HG02885 (cell line): Measurements from ENCODE around the gene ELAVL1.
A peak's percentile ranks its signal among the peaks of the same experiment; 100 is the strongest.
"Not testable (repeated sequence)": the region's sequence is repeated elsewhere in the genome, so short reads cannot be mapped to it uniquely, and the experiment has no call there.

Experiments
- ATAC-seq: cut with Tn5 transposase; IDR thresholded peaks from one replicate; pipeline ENCODE4 v1.9.1; 2021; ENCODE audit warnings: mild to moderate bottlenecking; ENCODE audit not compliant: unreplicated experiment, poor library complexity

The ELAVL1 gene

DNA sequence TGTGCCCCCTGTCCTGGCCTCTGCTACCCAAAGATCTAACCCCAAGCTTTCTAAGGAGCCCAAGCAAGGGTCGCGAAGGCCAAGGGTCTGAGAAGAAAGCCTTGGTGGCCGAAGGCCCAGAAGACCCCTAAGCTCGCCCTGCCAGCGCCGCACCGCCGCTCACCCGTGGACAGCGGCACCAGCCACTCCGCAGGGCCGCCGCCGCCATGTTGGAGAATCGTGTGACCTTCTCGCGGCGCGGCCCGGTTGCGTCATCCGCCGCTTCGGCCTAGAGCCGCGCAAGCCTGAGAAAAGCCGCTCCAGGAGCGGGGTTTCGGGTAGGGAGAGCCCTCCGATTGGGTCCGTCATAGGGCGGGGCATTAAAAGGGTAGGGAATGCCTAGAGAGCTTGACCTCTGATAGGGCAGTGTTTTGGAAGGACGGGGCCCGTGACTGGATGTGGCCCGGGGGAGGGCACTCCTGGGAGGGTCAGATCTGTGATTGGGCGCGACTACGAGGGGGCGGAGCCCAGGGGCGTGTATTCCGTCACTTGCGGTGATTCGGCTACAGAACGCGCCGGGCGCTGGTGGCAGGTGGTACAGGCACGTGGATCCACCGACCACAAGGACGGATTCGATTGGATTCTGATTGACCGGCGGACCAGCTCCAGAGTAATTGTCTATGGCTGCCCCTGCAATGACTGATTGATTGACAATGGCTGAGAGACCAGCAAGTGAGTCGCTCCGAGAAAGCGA is 61.8 kb downstream of the ELAVL1 start, which contains the start of gene TIMM44:
Gene TIMM44, minus strand, starts transcription at position 223 of the 733 bp plus-strand sequence. Its CDS starts 15 bp downstream, at position 208.
- peak; percentile 98 for ATAC-seq

- no peak for ATAC-seq
These were observed 62.4 kb downstream of the ELAVL1 start for GRCh38 chr19:7942981-7943443.

- no peak for ATAC-seq
These were observed 63.4 kb downstream of the ELAVL1 start for GRCh38 chr19:7941895-7942596.

DNA sequence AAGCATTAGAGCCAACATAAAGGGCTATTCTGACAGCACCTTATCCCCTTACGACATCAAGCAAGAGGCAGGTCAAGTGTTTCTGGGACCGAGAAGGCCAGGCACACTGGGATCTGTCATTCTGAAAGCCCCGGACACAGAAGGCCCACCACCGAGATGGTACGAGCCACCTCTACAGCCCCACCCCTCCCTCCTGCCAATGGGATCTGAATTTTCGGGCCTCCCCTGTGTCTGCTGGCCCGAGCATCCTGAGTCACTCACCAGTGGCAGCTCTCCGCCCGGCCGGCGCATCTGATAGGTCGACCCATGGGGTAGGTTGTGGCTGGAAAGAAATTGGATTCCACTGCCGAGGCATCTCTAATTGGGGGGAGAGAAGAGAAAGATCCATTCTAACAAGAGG is 64.6 kb downstream of the ELAVL1 start:
- no peak for ATAC-seq

- no peak for ATAC-seq
These were observed 70.7 kb downstream of the ELAVL1 start for GRCh38 chr19:7934766-7935165.

DNA sequence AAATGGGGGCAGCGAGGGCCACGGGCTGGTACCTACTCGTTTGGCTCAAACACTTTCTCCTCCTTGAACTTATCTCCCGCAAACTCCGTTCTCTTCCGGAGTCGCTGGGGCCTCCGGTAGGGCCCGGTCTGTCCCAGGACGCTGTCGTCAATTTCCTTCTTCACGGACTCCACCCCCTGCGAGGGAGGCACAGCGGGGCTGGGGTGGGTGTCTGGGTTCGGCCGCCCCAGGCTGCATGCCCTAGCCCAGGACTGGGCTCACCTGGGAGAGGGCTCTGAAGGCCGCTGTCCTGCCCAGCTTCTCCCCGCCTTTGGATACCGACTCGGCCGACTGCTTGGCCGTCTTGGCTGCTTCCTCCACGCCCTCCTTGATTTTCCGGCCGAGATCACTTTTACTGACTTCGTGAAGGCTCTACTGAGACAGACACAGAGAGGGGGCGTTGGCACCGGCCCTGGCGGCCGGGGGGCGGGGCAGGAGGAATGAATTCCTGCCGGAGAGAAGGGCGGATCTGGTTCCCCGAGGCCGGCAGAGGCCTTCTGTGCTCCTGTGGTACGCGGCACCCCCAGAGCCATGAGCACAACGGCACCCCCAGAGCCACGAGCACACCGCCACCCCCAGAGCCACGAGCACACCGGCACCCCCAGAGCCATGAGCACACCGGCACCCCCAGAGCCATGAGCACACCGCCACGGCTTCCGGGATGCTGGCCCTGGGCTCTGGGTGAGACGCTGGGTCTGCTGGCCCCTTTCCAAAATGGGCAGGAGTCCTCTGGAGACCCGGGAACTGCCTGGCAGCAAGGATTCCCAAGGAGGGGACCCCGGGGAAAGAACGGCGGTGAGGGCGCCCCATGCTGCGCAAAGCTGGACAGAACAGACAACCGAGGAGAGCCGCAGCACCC is 71.4 kb downstream of the ELAVL1 start:
- ATAC-seq, result no peak

GRCh38 chr19:7933411-7933810 is 72.0 kb downstream of the ELAVL1 start:
- no peak for ATAC-seq

- ATAC-seq, result no peak
These were observed 72.5 kb downstream of the ELAVL1 start for GRCh38 chr19:7932930-7933300.

DNA sequence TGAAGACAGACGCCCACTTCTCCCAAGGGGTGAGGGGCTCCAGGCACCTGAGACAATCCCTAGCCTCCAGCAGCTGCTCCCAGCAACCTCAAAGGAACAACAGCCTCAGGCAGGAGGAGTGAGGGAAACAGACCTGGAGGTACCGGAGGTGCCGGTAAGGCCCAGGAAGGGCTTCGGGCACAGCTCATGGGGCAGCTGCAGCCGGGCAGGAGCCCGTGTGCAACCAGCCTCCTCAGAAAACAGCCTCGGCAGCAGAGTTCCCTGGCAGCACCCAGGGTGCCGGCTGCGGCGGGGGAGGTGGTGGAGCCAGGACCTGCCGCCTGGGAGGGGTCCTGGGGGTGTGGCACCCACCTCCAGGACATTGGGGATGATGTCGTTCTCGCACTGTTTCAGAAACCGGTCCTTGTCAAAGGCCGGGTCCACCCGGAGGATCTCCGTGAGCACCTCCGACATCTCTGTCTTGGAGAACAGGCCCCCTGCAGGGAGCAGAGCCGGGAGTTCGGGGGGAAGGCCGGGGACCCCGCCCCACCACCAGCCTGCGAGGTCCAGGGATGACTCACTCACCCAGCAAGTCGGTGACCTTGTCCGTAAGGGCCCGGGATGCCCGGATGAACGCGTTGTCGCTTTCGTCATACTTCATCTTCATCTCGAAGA is 73.0 kb downstream of the ELAVL1 start:
- no peak for ATAC-seq

DNA sequence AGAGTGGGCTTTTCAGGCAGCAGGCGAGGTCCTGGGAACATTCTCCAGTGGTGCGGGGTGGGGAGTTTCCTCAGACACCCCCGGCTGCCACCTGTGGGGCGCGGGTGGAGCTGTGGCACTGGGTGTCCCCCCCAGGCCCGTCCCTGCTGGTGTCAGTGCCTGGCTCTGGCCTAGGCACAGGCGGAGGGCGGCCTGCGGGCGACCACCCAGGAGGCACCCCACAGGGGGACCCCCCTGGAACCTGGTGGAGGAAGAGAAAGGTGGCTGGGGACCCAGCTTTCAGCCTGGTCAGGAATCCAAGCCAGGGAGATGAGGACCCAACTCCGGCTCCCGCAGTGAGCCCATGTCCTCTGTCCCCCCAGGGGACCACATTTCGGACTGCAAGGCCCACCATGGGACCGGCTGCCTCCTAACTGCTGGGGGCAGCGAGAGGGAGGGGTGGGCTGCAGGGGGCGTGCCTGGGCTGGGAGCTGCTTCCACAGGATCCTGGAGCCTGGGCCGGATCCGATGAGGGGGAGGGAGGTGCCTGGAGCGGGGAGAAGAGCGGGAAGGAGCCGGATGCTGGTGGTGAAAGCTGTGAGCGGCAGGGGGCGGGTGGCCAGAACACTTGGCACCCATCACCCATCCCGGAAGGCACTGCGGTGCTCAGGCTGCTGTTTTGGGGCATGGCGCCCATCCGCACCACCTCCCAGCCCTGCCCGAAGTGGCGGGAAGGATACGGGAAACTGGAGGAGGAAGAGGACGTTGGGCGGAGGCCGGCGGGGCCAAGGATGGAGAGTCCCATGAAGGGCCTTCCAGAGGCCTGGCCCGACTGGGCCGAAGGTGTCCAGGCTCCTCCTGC is 74.0 kb downstream of the ELAVL1 start:
- no peak for ATAC-seq

DNA sequence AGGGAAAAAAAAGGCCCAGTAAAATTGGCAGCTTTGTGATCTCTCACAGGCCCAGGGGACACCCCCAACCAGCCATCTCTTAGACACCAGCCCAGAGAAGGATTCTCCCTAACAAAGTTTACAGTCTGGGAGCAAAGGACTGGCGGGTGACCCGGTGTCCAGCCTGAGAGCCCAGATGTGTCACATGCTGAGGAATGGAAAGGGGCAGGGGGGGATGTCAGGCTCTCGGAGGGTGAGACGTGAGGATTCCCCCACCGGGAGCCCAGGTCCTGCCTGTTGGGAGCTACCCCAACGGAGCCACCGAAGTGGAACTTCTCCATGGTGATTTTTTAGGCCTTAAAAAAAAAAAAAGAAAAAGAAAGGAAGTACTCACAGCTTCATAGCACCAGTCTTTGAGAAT is 74.7 kb downstream of the ELAVL1 start:
- ATAC-seq, result no peak

DNA sequence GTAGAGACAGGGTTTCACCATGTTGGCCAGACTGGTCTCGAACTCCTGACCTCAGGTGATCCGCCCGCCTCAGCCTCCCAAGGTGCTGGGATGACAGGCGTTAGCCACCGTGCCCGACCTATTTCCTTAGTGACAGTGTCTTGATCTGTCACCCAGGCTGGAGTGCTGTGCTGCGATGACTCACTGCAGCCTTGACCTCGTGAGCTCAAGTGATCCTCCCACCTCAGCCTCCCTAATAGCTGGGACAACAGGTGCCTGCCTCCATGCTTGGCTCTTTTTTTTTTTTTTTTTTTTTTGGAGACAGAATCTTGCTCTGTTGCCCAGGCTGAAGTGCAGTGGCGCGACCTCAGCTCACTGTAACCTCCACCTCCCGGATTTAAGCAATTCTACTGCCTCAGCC is 75.4 kb downstream of the ELAVL1 start:
- ATAC-seq, result not testable (repeated sequence)

DNA sequence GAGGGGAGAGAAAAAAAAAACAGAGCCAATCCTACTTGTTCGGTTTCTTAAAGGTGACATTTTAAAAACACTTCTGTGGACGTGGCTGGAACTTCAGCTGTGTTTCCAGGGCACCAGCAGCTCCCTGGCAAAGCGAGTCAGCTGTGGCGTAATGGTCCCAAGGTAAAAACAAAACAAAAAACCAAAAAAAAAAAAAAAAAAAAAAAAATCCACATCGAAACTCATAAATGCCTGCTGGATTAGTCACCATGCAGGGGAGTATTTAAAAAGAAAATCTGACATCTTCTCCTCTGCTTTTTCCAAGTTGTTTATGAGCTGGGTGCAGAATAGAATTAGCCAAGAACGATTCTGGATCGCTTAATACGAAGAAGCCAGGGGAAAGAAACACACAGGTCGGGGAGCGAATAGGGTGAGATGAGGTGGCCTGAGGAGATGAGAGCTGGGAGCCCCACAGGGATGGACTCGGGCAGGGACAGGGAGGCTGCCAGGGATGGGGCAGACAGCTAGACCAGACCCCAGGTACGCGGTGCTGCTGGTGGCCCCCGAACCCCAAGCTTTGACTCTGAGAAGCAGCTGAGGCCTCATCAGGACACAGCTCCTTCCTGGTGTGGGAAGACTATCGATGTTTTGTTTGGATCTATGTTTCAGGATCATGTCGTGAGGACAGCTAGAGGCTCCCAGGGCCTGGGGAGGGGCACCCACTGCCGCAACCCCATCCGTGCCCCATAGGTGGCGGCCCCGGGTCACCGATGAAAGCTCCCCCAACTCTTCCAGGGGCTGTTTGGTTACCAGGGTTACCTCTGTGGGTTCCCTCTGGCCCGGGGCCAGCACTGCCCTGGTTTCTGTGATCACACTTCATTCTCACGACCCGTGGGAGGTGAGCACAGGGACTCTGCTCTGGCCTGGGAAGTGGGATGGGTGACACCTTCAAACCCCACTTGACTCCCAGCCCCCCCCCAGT is 76.4 kb downstream of the ELAVL1 start:
- ATAC-seq, result no peak

- no peak for ATAC-seq
These were observed 77.1 kb downstream of the ELAVL1 start for GRCh38 chr19:7928334-7928706.

- no peak for ATAC-seq
These were observed 77.7 kb downstream of the ELAVL1 start for GRCh38 chr19:7927605-7928333.

GRCh38 chr19:7926727-7927604 is 78.5 kb downstream of the ELAVL1 start:
- no peak for ATAC-seq
